ENCODE measurements around the gene ATP5F1D. TPM values are rescaled to one million over a fixed set of nuclear protein-coding genes. Genes with fewer than 3 reads are reported as not detected.

Gene ATP5F1D
- total RNA-seq, 4 donors from 2014 or later, result 88.3 to 299 (median 206) TPM

GRCh38 chr19:1282588-1283206, 41.1 kb downstream of the ATP5F1D start:
- no peak for DNase-seq
- Histone ChIP-seq H3K27ac (peak overlapping the region in 2 of 4 donors; percentile 96), H3K27me3 (peaks cover 0 to 18% of the 10 kb centered on the region in 2 donors), H3K36me3 (peaks cover 0 to 11% (median 0%) of the 10 kb centered on the region in 3 donors), H3K4me1 (peaks cover 0 to 42% (median 3%) of the 10 kb centered on the region in 4 donors), H3K4me3 (peak overlapping the region in 2 of 4 donors; percentile 42 to 50), H3K9me3 (no peaks in the 10 kb centered on the region)
- TF ChIP-seq CTCF (IDR thresholded peaks at IDR 0.05) (no peak), POLR2A (IDR thresholded peaks at IDR 0.05) (no peak)

GRCh38 chr19:1283207-1283916, 41.8 kb downstream of the ATP5F1D start:
- DNase-seq, result peak in 1 of 3 donors; percentile 61
- Histone ChIP-seq H3K4me1 (peaks cover 0 to 47% (median 3%) of the 10 kb centered on the region in 4 donors), H3K36me3 (peaks cover 0 to 11% (median 0%) of the 10 kb centered on the region in 3 donors), H3K4me3 (peak overlapping the region in 2 of 4 donors; percentile 42 to 50), H3K27ac (peak overlapping the region in 3 of 4 donors; percentile 79 to 96 (median 96)), H3K27me3 (peaks cover 0 to 18% of the 10 kb centered on the region in 2 donors), H3K9me3 (no peaks in the 10 kb centered on the region)
- TF ChIP-seq POLR2A (IDR thresholded peaks at IDR 0.05) (peak in 1 of 2 donors; percentile 11), CTCF (IDR thresholded peaks at IDR 0.05) (no peak)

GRCh38 chr19:1283917-1284292, 42.4 kb downstream of the ATP5F1D start:
- peaks cover 0 to 8% (median 0%) of the 10 kb centered on the region in 3 donors for H3K36me3 ChIP-seq
- TF ChIP-seq POLR2A (IDR thresholded peaks at IDR 0.05) (no peak), CTCF (IDR thresholded peaks at IDR 0.05) (no peak)
- H3K27ac ChIP-seq, result peak overlapping the region in 3 of 4 donors; percentile 79 to 96 (median 96)
- peaks cover 0 to 47% (median 3%) of the 10 kb centered on the region in 4 donors for H3K4me1 ChIP-seq
- peak overlapping the region in 2 of 4 donors; percentile 42 to 50 for H3K4me3 ChIP-seq
- H3K27me3 ChIP-seq, result peaks cover 0 to 18% of the 10 kb centered on the region in 2 donors
- no peaks in the 10 kb centered on the region for H3K9me3 ChIP-seq
- no peak for DNase-seq

GRCh38 chr19:1284293-1284978, 42.9 kb downstream of the ATP5F1D start:
- no peaks in the 10 kb centered on the region for H3K9me3 ChIP-seq
- DNase-seq, result peak in 2 of 3 donors; percentile 79 to 85
- peak in 1 of 6 experiments; percentile 2 for TF ChIP-seq CTCF (IDR thresholded peaks at IDR 0.05)
- peak; percentile 62 to 78 for TF ChIP-seq POLR2A (IDR thresholded peaks at IDR 0.05)
- peaks cover 0 to 49% (median 3%) of the 10 kb centered on the region in 4 donors for H3K4me1 ChIP-seq
- H3K27ac ChIP-seq, result peak overlapping the region in 3 of 4 donors; percentile 79 to 96 (median 96)
- peaks cover 0 to 2% (median 0%) of the 10 kb centered on the region in 3 donors for H3K36me3 ChIP-seq
- peaks cover 0 to 18% of the 10 kb centered on the region in 2 donors for H3K27me3 ChIP-seq
- H3K4me3 ChIP-seq, result peak overlapping the region in 2 of 4 donors; percentile 42 to 50

- Histone ChIP-seq H3K4me3 (peak overlapping the region in 2 of 4 donors; percentile 10 to 66), H3K27me3 (peaks cover 0 to 18% of the 10 kb centered on the region in 2 donors), H3K27ac (peak overlapping the region in 3 of 4 donors; percentile 79 to 96 (median 96)), H3K36me3 (no peaks in the 10 kb centered on the region), H3K9me3 (no peaks in the 10 kb centered on the region), H3K4me1 (peaks cover 0 to 52% (median 3%) of the 10 kb centered on the region in 4 donors)
- TF ChIP-seq CTCF (IDR thresholded peaks at IDR 0.05), result no peak
- TF ChIP-seq POLR2A (IDR thresholded peaks at IDR 0.05), result no peak
- DNase-seq, result no peak
Observed at GRCh38 chr19:1284979-1285736, 43.6 kb downstream of the ATP5F1D start.
